Body of pancreas (tissue), 4 donors: ENCODE results near the gene PAX6. TPM values are rescaled to one million over a fixed set of nuclear protein-coding genes. Genes with fewer than 3 reads are reported as not detected.

Source experiments
- ATAC-seq: fragments of 150-250 bp; one replicate; pipeline ENCODE4 v1.9.1; 2016
- DNase-seq, 4 donors: peaks; one replicate each; pipeline ENCODE4 v3.0.0-alpha.2; 2019
- H3K27ac ChIP-seq, 4 donors: fragments of 200-600 bp; sonication (generic); 1 replicate in 3 of 4; 2 replicates in 1 of 4; pipeline versions ENCODE4 v1.5.1 to v1.6.1; 2016 to 2019; ENCODE audit warnings: mild to moderate bottlenecking in 1 of 4, mixed read lengths in 1 of 4, moderate library complexity in 1 of 4
- H3K27me3 ChIP-seq, 2 donors: fragments of 200-600 bp; sonication (generic); one replicate each; pipeline ENCODE4 v1.6.0; 2016; ENCODE audit warnings: mild to moderate bottlenecking in 1 of 2
- H3K36me3 ChIP-seq, 2 donors: fragments of 200-600 bp; sonication (generic); replicated peaks in 1 of 2; 2 replicates each; pipeline ENCODE4 v1.5.1; 2016; ENCODE audit warnings: low read depth in 2 of 2; ENCODE audit not compliant: insufficient read depth in 1 of 2
- H3K4me1 ChIP-seq: fragments of 200-600 bp; sonication (generic); one replicate; pipeline ENCODE4 v1.6.0; 2016
- H3K4me3 ChIP-seq, 2 donors: fragments of 200-600 bp; sonication (generic); 1 replicate in 1 of 2; 2 replicates in 1 of 2; pipeline ENCODE4 v1.5.1; 2016 to 2019
- H3K9me3 ChIP-seq, 3 donors: fragments of 200-600 bp; sonication (generic); 1 replicate in 2 of 3; 2 replicates in 1 of 3; pipeline ENCODE4 v1.5.1; 2016
- POLR2A ChIP-seq, 3 donors: fragments of 450-650 bp; IDR thresholded peaks; one replicate each; pipeline ENCODE4 v1.6.1; 2016; ENCODE audit warnings: antibody characterized with exemption in 3 of 3, mild to moderate bottlenecking in 2 of 3
- WGBS, 2 donors: methylation state at CpG; one replicate each; pipeline ENCODE4 v1.1.5; 2017; 5-methylcytosine and 5-hydroxymethylcytosine counted together
- intact Hi-C: fragments of 100-400 bp; cut with DNase I; formaldehyde crosslinking; loops from one replicate; pipeline ENCODE4 v1.15.1; 2023
- total RNA-seq, 2 donors: library from RNA; depleted of rRNA; stranded (reverse); fragments of >200 nt; gene quantifications; one replicate each; pipeline ENCODE4 v1.1.0, GENCODE V29; 2016
- TF ChIP-seq, protein P1 (sequence below), 7 experiments: fragments of 450-650 bp in 4 of 7; fragments of 200-600 bp in 3 of 7; sonication (generic) in 3 of 7; IDR thresholded peaks; one replicate each; pipeline ENCODE4 v1.5.1; 2016 to 2019; ENCODE audit warnings: antibody characterized with exemption in 7 of 7

The PAX6 gene
- total RNA-seq, 2 donors from 2014 or later = 10.2 to 12.5 TPM

DNA sequence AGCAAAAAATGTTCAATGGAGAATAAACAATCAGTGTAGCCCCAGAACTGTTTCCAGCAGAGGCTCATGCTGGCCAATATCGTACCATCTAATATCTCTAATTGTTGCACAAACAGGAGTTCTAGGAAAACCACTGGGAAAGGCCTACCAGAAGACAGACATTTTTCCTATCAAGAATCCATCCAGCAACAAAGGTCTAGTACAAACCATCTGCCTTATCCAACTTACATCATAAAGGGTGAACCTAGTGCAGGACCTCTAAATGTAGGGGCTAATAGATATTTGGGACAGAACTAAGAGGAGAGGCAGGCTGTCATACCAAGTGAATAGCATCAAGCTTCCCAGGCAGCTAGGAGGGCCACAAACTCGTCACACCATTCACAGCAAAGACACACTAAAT is 18.7 kb downstream of the PAX6 start:
- Histone ChIP-seq H3K27me3 (peaks cover 0 to under 1% of the 10 kb centered on the region in 2 donors), H3K36me3 (no peaks in the 10 kb centered on the region), H3K9me3 (no peaks in the 10 kb centered on the region), H3K4me3 (no peak overlapping the region), H3K27ac (no peak overlapping the region), H3K4me1 (no peaks in the 10 kb centered on the region)
- ATAC-seq (no peak), DNase-seq (no peak)
- TF ChIP-seq POLR2A (IDR thresholded peaks at IDR 0.05) = no peak
- TF ChIP-seq, protein P1, sequence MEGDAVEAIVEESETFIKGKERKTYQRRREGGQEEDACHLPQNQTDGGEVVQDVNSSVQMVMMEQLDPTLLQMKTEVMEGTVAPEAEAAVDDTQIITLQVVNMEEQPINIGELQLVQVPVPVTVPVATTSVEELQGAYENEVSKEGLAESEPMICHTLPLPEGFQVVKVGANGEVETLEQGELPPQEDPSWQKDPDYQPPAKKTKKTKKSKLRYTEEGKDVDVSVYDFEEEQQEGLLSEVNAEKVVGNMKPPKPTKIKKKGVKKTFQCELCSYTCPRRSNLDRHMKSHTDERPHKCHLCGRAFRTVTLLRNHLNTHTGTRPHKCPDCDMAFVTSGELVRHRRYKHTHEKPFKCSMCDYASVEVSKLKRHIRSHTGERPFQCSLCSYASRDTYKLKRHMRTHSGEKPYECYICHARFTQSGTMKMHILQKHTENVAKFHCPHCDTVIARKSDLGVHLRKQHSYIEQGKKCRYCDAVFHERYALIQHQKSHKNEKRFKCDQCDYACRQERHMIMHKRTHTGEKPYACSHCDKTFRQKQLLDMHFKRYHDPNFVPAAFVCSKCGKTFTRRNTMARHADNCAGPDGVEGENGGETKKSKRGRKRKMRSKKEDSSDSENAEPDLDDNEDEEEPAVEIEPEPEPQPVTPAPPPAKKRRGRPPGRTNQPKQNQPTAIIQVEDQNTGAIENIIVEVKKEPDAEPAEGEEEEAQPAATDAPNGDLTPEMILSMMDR (IDR thresholded peaks at IDR 0.05) = no peak
- 79 to 91% methylated on average over 2 of the region's 2 CpGs for WGBS, 2 donors
- intact Hi-C loops = no loop called here

DNA sequence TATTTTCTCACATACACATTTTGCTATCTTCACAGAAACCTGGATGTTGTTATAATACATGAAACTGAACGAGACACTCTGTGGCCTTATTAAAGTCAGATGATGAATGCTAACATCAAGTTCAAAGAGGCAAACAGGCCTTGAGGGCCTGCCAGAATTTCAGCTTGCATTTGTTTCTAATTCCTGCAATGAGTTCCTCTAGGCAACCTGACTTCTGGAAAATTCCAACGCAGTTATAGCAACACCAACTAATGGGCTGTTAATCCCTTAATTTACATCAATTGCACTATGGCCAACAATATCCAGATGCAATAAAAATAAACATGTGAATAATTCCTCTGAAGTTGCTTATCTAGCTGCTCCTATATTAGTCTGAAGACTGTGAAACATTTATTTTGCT is 19.1 kb downstream of the PAX6 start:
- no peaks in the 10 kb centered on the region for H3K9me3 ChIP-seq
- no peaks in the 10 kb centered on the region for H3K36me3 ChIP-seq
- WGBS, 2 donors = 69 to 72% methylated on average over 2 of the region's 2 CpGs
- H3K4me3 ChIP-seq = no peak overlapping the region
- ATAC-seq (no peak), DNase-seq (no peak)
- TF ChIP-seq, protein P1 (IDR thresholded peaks at IDR 0.05) = no peak
- no peak for TF ChIP-seq POLR2A (IDR thresholded peaks at IDR 0.05)
- intact Hi-C loops = no loop called here
- H3K27ac ChIP-seq = no peak overlapping the region
- H3K4me1 ChIP-seq = no peaks in the 10 kb centered on the region
- H3K27me3 ChIP-seq = no peaks in the 10 kb centered on the region

DNA sequence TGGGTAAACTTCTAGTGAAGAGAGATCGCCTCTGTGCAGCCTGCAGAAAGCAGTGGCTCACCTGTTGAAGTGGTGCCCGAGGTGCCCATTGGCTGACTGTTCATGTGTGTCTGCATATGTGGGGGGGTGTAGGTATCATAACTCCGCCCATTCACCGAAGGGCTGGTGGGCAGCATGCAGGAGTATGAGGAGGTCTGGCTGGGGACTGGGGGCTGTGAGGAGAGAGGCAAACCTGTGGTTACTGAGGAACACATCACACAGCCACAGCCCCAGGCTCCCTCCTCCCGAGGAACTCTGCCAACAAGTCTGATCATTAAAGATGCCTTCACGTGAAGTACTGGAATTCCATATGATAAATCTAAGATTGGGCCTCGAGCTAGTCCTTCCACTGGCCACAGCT is 20.5 kb downstream of the PAX6 start:
- TF ChIP-seq, protein P1 (IDR thresholded peaks at IDR 0.05) = no peak
- no peak for TF ChIP-seq POLR2A (IDR thresholded peaks at IDR 0.05)
- H3K4me3 ChIP-seq = no peak overlapping the region
- H3K36me3 ChIP-seq = no peaks in the 10 kb centered on the region
- H3K27ac ChIP-seq = no peak overlapping the region
- H3K27me3 ChIP-seq = no peaks in the 10 kb centered on the region
- intact Hi-C loops = no loop called here
- H3K4me1 ChIP-seq = no peaks in the 10 kb centered on the region
- ATAC-seq (no peak), DNase-seq (no peak)
- 67 to 74% methylated on average over 7 of the region's 7 CpGs for WGBS, 2 donors
- no peaks in the 10 kb centered on the region for H3K9me3 ChIP-seq

DNA sequence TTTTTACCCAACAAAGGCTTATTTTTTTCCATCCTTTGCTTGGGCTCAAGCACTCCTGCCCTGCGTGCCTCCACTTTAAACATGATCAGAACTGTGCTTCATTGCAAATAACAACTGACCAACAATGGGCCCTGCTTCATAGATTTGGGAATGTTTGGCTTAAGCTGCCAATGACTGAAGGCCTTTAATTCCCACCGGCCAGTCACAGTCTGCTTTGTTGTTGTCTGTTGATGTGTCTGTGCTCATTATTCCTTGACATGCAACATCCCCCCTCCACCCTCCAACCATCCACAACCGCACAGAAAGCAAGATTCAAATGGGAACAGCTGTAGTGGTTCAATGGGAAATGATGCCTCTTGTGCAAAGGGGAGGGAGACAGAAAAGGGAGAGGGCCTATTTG is 23.0 kb downstream of the PAX6 start:
- no peak overlapping the region for H3K27ac ChIP-seq
- DNase-seq (no peak), ATAC-seq (no peak)
- 83 to 93% methylated on average over 3 of the region's 3 CpGs for WGBS, 2 donors
- no peak overlapping the region for H3K4me3 ChIP-seq
- no peaks in the 10 kb centered on the region for H3K4me1 ChIP-seq
- H3K27me3 ChIP-seq = no peaks in the 10 kb centered on the region
- intact Hi-C loops = no loop called here
- H3K9me3 ChIP-seq = no peaks in the 10 kb centered on the region
- H3K36me3 ChIP-seq = no peaks in the 10 kb centered on the region
- no peak for TF ChIP-seq POLR2A (IDR thresholded peaks at IDR 0.05)
- TF ChIP-seq, protein P1 (IDR thresholded peaks at IDR 0.05) = no peak

DNA sequence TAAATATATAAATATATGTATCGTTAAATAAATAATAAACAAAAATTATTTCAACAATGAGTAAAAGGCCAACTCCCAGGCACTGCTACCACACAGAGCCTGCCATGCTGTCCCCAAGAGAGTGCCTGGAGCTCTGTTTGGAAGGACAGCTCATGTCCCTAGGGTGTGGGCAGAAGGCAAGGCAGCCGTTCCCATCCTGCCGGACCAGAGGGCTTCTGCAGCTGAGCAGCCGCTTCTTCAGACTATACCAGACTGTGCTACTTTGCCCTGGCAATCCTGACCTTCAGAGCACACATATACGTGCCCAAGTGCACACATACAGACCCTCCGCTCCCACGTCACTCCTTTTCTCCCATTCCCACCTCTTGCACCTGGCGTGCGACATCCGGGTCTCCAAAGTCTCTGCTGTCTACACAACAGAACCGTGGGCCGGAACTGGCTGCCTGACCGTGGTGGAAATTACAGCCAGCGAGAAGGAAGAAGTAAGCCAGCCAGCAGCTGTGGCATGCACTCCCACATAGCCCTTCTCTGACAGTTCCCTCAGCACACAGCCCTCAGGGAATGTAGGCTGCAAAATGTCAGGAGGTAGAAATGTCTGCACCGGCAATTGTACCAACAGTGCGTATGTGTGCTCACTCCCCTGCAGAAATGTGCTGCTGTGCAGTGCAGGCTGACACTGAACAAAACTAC is 24.0 kb downstream of the PAX6 start:
- Histone ChIP-seq H3K27ac (no peak overlapping the region), H3K9me3 (no peaks in the 10 kb centered on the region), H3K4me3 (no peak overlapping the region), H3K27me3 (no peaks in the 10 kb centered on the region), H3K4me1 (no peaks in the 10 kb centered on the region), H3K36me3 (no peaks in the 10 kb centered on the region)
- TF ChIP-seq POLR2A (IDR thresholded peaks at IDR 0.05) = no peak
- TF ChIP-seq, protein P1 (IDR thresholded peaks at IDR 0.05) = no peak
- 81 to 91% methylated on average over 16 of the region's 16 CpGs for WGBS, 2 donors
- DNase-seq (no peak), ATAC-seq (no peak)
- intact Hi-C loops = no loop called here
